OCI-LY1 (cell line): ENCODE results near the gene NCAM1.

Source experiments
- H2AFZ ChIP-seq: fragments of 200-600 bp; sonication (generic), shearing (Covaris generic); 2 replicates; pipeline ENCODE4 v1.6.0; 2014; ENCODE audit warnings: antibody characterized with exemption, mild to moderate bottlenecking, low read length
- H3F3A ChIP-seq: fragments of 200-600 bp; sonication (generic), shearing (Covaris generic); 2 replicates; pipeline ENCODE4 v1.6.0; 2014; ENCODE audit warnings: mild to moderate bottlenecking, antibody characterized with exemption, low read length, moderate library complexity; ENCODE audit not compliant: insufficient read depth
- H3K27ac ChIP-seq: fragments of 200-600 bp; sonication (generic); 2 replicates; pipeline ENCODE4 v1.5.1; 2014; ENCODE audit warnings: low read length, mixed run types, mild to moderate bottlenecking, low read depth; ENCODE audit not compliant: poor library complexity, severe bottlenecking
- H3K27me3 ChIP-seq: fragments of 200-600 bp; sonication (generic); 2 replicates; pipeline ENCODE4 v1.6.0; 2014; ENCODE audit warnings: antibody characterized with exemption, mild to moderate bottlenecking, low read length, moderate library complexity; ENCODE audit not compliant: insufficient read depth
- H3K36me3 ChIP-seq: fragments of 200-600 bp; sonication (generic); 2 replicates; pipeline ENCODE4 v1.6.1; 2014; ENCODE audit warnings: mild to moderate bottlenecking, antibody characterized with exemption, low read length, moderate library complexity, mixed read lengths; ENCODE audit not compliant: insufficient read depth
- H3K4me1 ChIP-seq: fragments of 200-600 bp; sonication (generic); 2 replicates; pipeline ENCODE4 v1.5.1; 2014; ENCODE audit warnings: mild to moderate bottlenecking, low read length, moderate library complexity; ENCODE audit not compliant: insufficient read depth, severe bottlenecking
- H3K4me2 ChIP-seq: fragments of 200-600 bp; sonication (generic), shearing (Covaris generic); 2 replicates; pipeline ENCODE4 v1.6.1; 2014; ENCODE audit warnings: low read length
- H3K4me3 ChIP-seq: fragments of 200-600 bp; sonication (generic); 2 replicates; pipeline ENCODE4 v1.5.1; 2014; ENCODE audit warnings: low read length, low read depth, mild to moderate bottlenecking, mixed read lengths; ENCODE audit not compliant: poor library complexity, severe bottlenecking
- H3K79me2 ChIP-seq: fragments of 200-600 bp; shearing (Covaris generic); 2 replicates; pipeline ENCODE4 v1.6.1; 2016; ENCODE audit warnings: mixed run types, low read length, mixed read lengths; ENCODE audit not compliant: insufficient read depth
- H3K9ac ChIP-seq: fragments of 200-600 bp; sonication (generic), shearing (Covaris generic); 2 replicates; pipeline ENCODE4 v1.6.1; 2014; ENCODE audit warnings: mild to moderate bottlenecking, low read length, mixed read lengths
- H3K9me2 ChIP-seq: fragments of 200-600 bp; sonication (generic), shearing (Covaris generic); 2 replicates; pipeline ENCODE4 v1.6.1; 2014; ENCODE audit warnings: low read depth, mild to moderate bottlenecking, low read length, mixed read lengths
- H3K9me3 ChIP-seq: fragments of 200-600 bp; shearing (Covaris generic); 2 replicates; pipeline ENCODE4 v1.6.1; 2014; ENCODE audit warnings: low read length, mixed read lengths
- H4K20me1 ChIP-seq: fragments of 200-600 bp; sonication (generic), shearing (Covaris generic); 2 replicates; pipeline ENCODE4 v1.6.0; 2016; ENCODE audit warnings: mild to moderate bottlenecking, low read length; ENCODE audit not compliant: insufficient read depth
- CTCF ChIP-seq: fragments of 200-600 bp; sonication (generic), shearing (Covaris generic); IDR thresholded peaks from 2 replicates; pipeline ENCODE4 v1.5.1; 2017; ENCODE audit warnings: mild to moderate bottlenecking, antibody characterized with exemption, low read length, moderate library complexity, mixed read lengths
- EZH2 ChIP-seq: fragments of 200-600 bp; sonication (generic), shearing (Covaris generic); IDR thresholded peaks from 2 replicates; pipeline ENCODE4 v1.8.0; 2017; ENCODE audit warnings: borderline replicate concordance, mixed run types, mild to moderate bottlenecking, antibody characterized with exemption, low read length, moderate library complexity, mixed read lengths

The NCAM1 gene

GRCh38 chr11:112958670-112959069 is 2.5 kb upstream of the NCAM1 start:
- TF ChIP-seq EZH2, result no peak
- no peaks in the 10 kb centered on the region for H3K36me3 ChIP-seq
- no peaks in the 10 kb centered on the region for H3K9me2 ChIP-seq
- H3F3A ChIP-seq, result no peaks in the 10 kb centered on the region
- no peak overlapping the region for H3K4me2 ChIP-seq
- H3K9me3 ChIP-seq, result no peaks in the 10 kb centered on the region
- no peak overlapping the region for H2AFZ ChIP-seq
- H3K9ac ChIP-seq, result no peak overlapping the region
- H4K20me1 ChIP-seq, result no peaks in the 10 kb centered on the region
- no peaks in the 10 kb centered on the region for H3K79me2 ChIP-seq
- H3K4me1 ChIP-seq, result no peaks in the 10 kb centered on the region
- H3K4me3 ChIP-seq, result no peak overlapping the region
- H3K27me3 ChIP-seq, result no peaks in the 10 kb centered on the region
- no peak overlapping the region for H3K27ac ChIP-seq

GRCh38 chr11:112961751-112962578 is 745 bp downstream of the NCAM1 start:
- H3K4me3 ChIP-seq, result no peak overlapping the region
- H4K20me1 ChIP-seq, result no peaks in the 10 kb centered on the region
- no peak overlapping the region for H3K9ac ChIP-seq
- H3K27me3 ChIP-seq, result no peaks in the 10 kb centered on the region
- H3K4me1 ChIP-seq, result no peaks in the 10 kb centered on the region
- H3K27ac ChIP-seq, result no peak overlapping the region
- H3K9me2 ChIP-seq, result no peaks in the 10 kb centered on the region
- no peaks in the 10 kb centered on the region for H3F3A ChIP-seq
- H3K9me3 ChIP-seq, result no peaks in the 10 kb centered on the region
- H3K4me2 ChIP-seq, result no peak overlapping the region
- TF ChIP-seq CTCF, result no peak
- no peaks in the 10 kb centered on the region for H3K36me3 ChIP-seq
- no peaks in the 10 kb centered on the region for H3K79me2 ChIP-seq
- H2AFZ ChIP-seq, result no peak overlapping the region

GRCh38 chr11:112962579-112963367 is 1.6 kb downstream of the NCAM1 start:
- H3K36me3 ChIP-seq, result no peaks in the 10 kb centered on the region
- H3K9ac ChIP-seq, result no peak overlapping the region
- H3K9me2 ChIP-seq, result no peaks in the 10 kb centered on the region
- H4K20me1 ChIP-seq, result no peaks in the 10 kb centered on the region
- no peak overlapping the region for H3K27ac ChIP-seq
- no peaks in the 10 kb centered on the region for H3F3A ChIP-seq
- TF ChIP-seq CTCF (no peak), EZH2 (no peak)
- H3K4me2 ChIP-seq, result no peak overlapping the region
- H3K79me2 ChIP-seq, result no peaks in the 10 kb centered on the region
- no peak overlapping the region for H2AFZ ChIP-seq
- no peak overlapping the region for H3K4me3 ChIP-seq
- no peaks in the 10 kb centered on the region for H3K27me3 ChIP-seq
- no peaks in the 10 kb centered on the region for H3K9me3 ChIP-seq
- H3K4me1 ChIP-seq, result no peaks in the 10 kb centered on the region
